ENCODE results near the gene SNCAIP. TPM values are rescaled to one million over a fixed set of nuclear protein-coding genes. Genes with fewer than 3 reads are reported as not detected.

Gene SNCAIP
- total and polyA plus RNA-seq, 2 experiments from 2014 or later = 6.1 to 11.9 TPM

GRCh38 chr5:122264610-122265009 is 47.4 kb upstream of the SNCAIP start:
- H3K27me3 ChIP-seq (ENCODE audit: insufficient read depth) = no peaks in the 10 kb centered on the region
- H3K27ac Mint-ChIP-seq = no peak overlapping the region
- 0 out of 2 replicates have a peak, but pooled peaks cover 3% of the 10 kb centered on the region for H4K20me1 ChIP-seq (replicated peaks; ENCODE audit: insufficient read depth)
- no peak overlapping the region for H3K4me3 Mint-ChIP-seq
- H3K4me1 ChIP-seq (ENCODE audit: insufficient read depth) = no peaks in the 10 kb centered on the region; the same call in 1 of the 2 replicates
- ATAC-seq = peak; percentile 53
- TF ChIP-seq POLR2AphosphoS5 (IDR thresholded peaks at IDR 0.05; ENCODE audit: low read depth) (no peak), ZNF331 (CRISPR knock-in tag; IDR thresholded peaks at IDR 0.05; ENCODE audit: low read depth) (no peak), JUNB (IDR thresholded peaks at IDR 0.05; ENCODE audit: unreplicated experiment) (no peak), STAT1 (IDR thresholded peaks at IDR 0.05; ENCODE audit: unreplicated experiment) (no peak), REST (IDR thresholded peaks at IDR 0.05; ENCODE audit: unreplicated experiment) (peak; percentile 54), ETS1 (IDR thresholded peaks at IDR 0.05) (no peak), ZNF462 (CRISPR knock-in tag; IDR thresholded peaks at IDR 0.05) (no peak)
- H3K27ac ChIP-seq (ENCODE audit: low read depth) = no peak overlapping the region
- no peaks in the 10 kb centered on the region for H3K36me3 Mint-ChIP-seq (ENCODE audit: low read depth)
- no peaks in the 10 kb centered on the region for H3F3A ChIP-seq (replicated peaks; ENCODE audit: low read depth)
- DNase-seq (ENCODE audit: low spot score) = no peak
- H3K9me3 Mint-ChIP-seq = no peaks in the 10 kb centered on the region
- H3K4me1 Mint-ChIP-seq = peaks cover 7% of the 10 kb centered on the region
- H3K27me3 Mint-ChIP-seq (ENCODE audit: insufficient read depth, low read depth, poor library complexity) = no peaks in the 10 kb centered on the region
- H3K36me3 ChIP-seq (ENCODE audit: insufficient read depth) = no peaks in the 10 kb centered on the region
- no peak overlapping the region for H3K4me3 ChIP-seq
- H3K79me2 ChIP-seq (replicated peaks; ENCODE audit: insufficient read depth) = no peaks in the 10 kb centered on the region
- H3K4me2 ChIP-seq = no peak overlapping the region
- no peaks in the 10 kb centered on the region for H3K9me2 ChIP-seq (ENCODE audit: insufficient read depth)
- peak overlapping the region; percentile 38; the same call in 1 of the 2 replicates for H2AFZ ChIP-seq

Measured in GM23338 (cell line).